WTC11 (cell line): Measurements from ENCODE around the gene ELMOD1. TPM values are rescaled to one million over a fixed set of nuclear protein-coding genes. Genes with fewer than 3 reads are reported as not detected.

Experiments used
- ATAC-seq: fragments of 200-7000 bp; cut with Tn5 transposase; 2 replicates; pipeline ENCODE4 v1.10.0; 2021; ENCODE audit warnings: mild to moderate bottlenecking, moderate library complexity
- CTCF ChIA-PET: fragments of 300-600 bp; sonication (Branson Sonifier 250); formaldehyde crosslinking; loops from one replicate; lab custom pipeline; 2021; ENCODE audit warnings: antibody characterized with exemption; lab: Charles Lee
- POLR2A ChIA-PET: fragments of 350-600 bp; sonication (Branson Sonifier 250); formaldehyde crosslinking; loops from one replicate; lab custom pipeline; 2021; ENCODE audit warnings: antibody characterized with exemption; lab: Charles Lee
- DNase-seq: peaks from one replicate; pipeline ENCODE4 v3.0.0; 2021; ENCODE audit warnings: low spot score
- H3K27ac Mint-ChIP-seq: 2 replicates; pipeline ENCODE4 v1.8.0; 2021; ENCODE audit warnings: mixed read lengths
- H3K27me3 Mint-ChIP-seq: 2 replicates; pipeline ENCODE4 v1.8.0; 2021; ENCODE audit warnings: low read depth, mild to moderate bottlenecking, moderate library complexity, mixed read lengths
- H3K36me3 Mint-ChIP-seq: 2 replicates; pipeline ENCODE4 v1.8.0; 2021; ENCODE audit warnings: mixed read lengths
- H3K4me1 Mint-ChIP-seq: 2 replicates; pipeline ENCODE4 v1.8.0; 2022; ENCODE audit warnings: mixed read lengths
- H3K4me3 Mint-ChIP-seq: 2 replicates; pipeline ENCODE4 v1.8.0; 2021; ENCODE audit warnings: mild to moderate bottlenecking, moderate library complexity, mixed read lengths
- H3K9me3 Mint-ChIP-seq: 2 replicates; pipeline ENCODE4 v1.8.0; 2021; ENCODE audit warnings: mixed read lengths
- ATF2 ChIP-seq: sonication (generic); formaldehyde crosslinking; IDR thresholded peaks from 2 replicates; pipeline ENCODE4 v1.8.1; 2022; ENCODE audit warnings: low read depth, missing genetic modification reagents, borderline replicate concordance
- CDX4 ChIP-seq: fragments of 250-450 bp; sonication (Bioruptor Pico); IDR thresholded peaks from 2 replicates; pipeline ENCODE4 v1.9.0; 2021; ENCODE audit warnings: moderate library complexity, mild to moderate bottlenecking, inconsistent platforms, borderline replicate concordance
- E2F4 ChIP-seq: sonication (generic); formaldehyde crosslinking; IDR thresholded peaks from 2 replicates; pipeline ENCODE4 v1.8.1; 2022; ENCODE audit warnings: low read depth, mild to moderate bottlenecking, moderate library complexity, missing genetic modification reagents, borderline replicate concordance
- ETV6 ChIP-seq: sonication (generic); formaldehyde crosslinking; IDR thresholded peaks from 2 replicates; pipeline ENCODE4 v1.8.1; 2022; ENCODE audit warnings: mild to moderate bottlenecking, missing genetic modification reagents
- JUN ChIP-seq: sonication (generic); formaldehyde crosslinking; IDR thresholded peaks from 2 replicates; pipeline ENCODE4 v1.8.0; 2023; ENCODE audit warnings: mild to moderate bottlenecking, missing genetic modification reagents
- MXD4 ChIP-seq: fragments of 250-450 bp; sonication (Bioruptor Pico); IDR thresholded peaks from 2 replicates; pipeline ENCODE4 v1.8.0; 2021; ENCODE audit warnings: mild to moderate bottlenecking, moderate library complexity, borderline replicate concordance
- NFYB ChIP-seq: sonication (generic); formaldehyde crosslinking; conservative IDR thresholded peaks from 2 replicates; pipeline ENCODE4 v1.8.0; 2022; ENCODE audit warnings: low read depth, missing genetic modification reagents
- SOX15 ChIP-seq: fragments of 250-450 bp; sonication (Bioruptor Pico); IDR thresholded peaks from 2 replicates; pipeline ENCODE4 v1.9.0; 2021; ENCODE audit warnings: mild to moderate bottlenecking
- STAT6 ChIP-seq: sonication (generic); formaldehyde crosslinking; conservative IDR thresholded peaks from 2 replicates; pipeline ENCODE4 v1.8.1; 2023; ENCODE audit warnings: mild to moderate bottlenecking, low read depth, missing genetic modification reagents, moderate library complexity
- ZNF416 ChIP-seq: fragments of 250-450 bp; sonication (Bioruptor Pico); IDR thresholded peaks from 2 replicates; pipeline ENCODE4 v1.9.0; 2021; ENCODE audit warnings: mild to moderate bottlenecking, inconsistent platforms
- ZNF423 ChIP-seq: fragments of 250-450 bp; sonication (Bioruptor Pico); IDR thresholded peaks from 2 replicates; pipeline ENCODE4 v2.1.2; 2022; ENCODE audit warnings: mild to moderate bottlenecking, moderate library complexity
- ZNF512 ChIP-seq: sonication (generic); formaldehyde crosslinking; IDR thresholded peaks from 2 replicates; pipeline ENCODE4 v1.8.1; 2022; ENCODE audit warnings: missing genetic modification reagents, borderline replicate concordance
- ZNF532 ChIP-seq: fragments of 250-450 bp; sonication (Bioruptor Pico); IDR thresholded peaks from 2 replicates; pipeline ENCODE4 v1.9.0; 2021; ENCODE audit warnings: mild to moderate bottlenecking, borderline replicate concordance
- total RNA-seq: library from RNA; stranded (reverse); gene quantifications from 3 replicates; pipeline ENCODE4 v1.2.3, GENCODE V29; 2021

ELMOD1 gene
- total RNA-seq, 1 experiment from 2014 or later = 2.3 TPM

GRCh38 chr11:107669191-107669740 is 78.3 kb downstream of the ELMOD1 start (continued):
- no peak for TF ChIP-seq E2F4 (CRISPR knock-in tag)
- TF ChIP-seq ZNF423 (CRISPR knock-in tag) = no peak
- no peak for TF ChIP-seq JUN
- TF ChIP-seq SOX15 = no peak
- no peak for TF ChIP-seq ZNF532 (CRISPR knock-in tag)
- TF ChIP-seq ZNF512 (CRISPR knock-in tag) = no peak
- TF ChIP-seq MXD4 = no peak
- TF ChIP-seq NFYB (CRISPR knock-in tag) = no peak
- no peak for TF ChIP-seq ZNF416 (CRISPR knock-in tag)
- TF ChIP-seq, all 79 proteins: peak for 0

- TF ChIP-seq ETV6 = 0 out of 2 replicates have a peak, but pooled peaks have one; percentile 17
- TF ChIP-seq E2F4 (CRISPR knock-in tag) = no peak
- TF ChIP-seq CDX4 (CRISPR knock-in tag) = no peak
- no peak for TF ChIP-seq ATF2 (CRISPR knock-in tag)
- no peak for TF ChIP-seq STAT6
- no peaks in the 10 kb centered on the region for H3K36me3 Mint-ChIP-seq
- POLR2A ChIA-PET = no interaction called here
- H3K4me1 Mint-ChIP-seq = peaks cover 23% of the 10 kb centered on the region
- H3K4me3 Mint-ChIP-seq = no peak overlapping the region
- peak; percentile 69 for ATAC-seq
- H3K27ac Mint-ChIP-seq = no peak overlapping the region
- no peaks in the 10 kb centered on the region for H3K9me3 Mint-ChIP-seq
- CTCF ChIA-PET = interaction anchor here (0.6 to 2.0 kb wide), 14 partner anchors 11 to 1652 kb away, joined by 3 to 12 read pairs (median 5); no protein-coding TSS in a partner anchor
- H3K27me3 Mint-ChIP-seq = no peaks in the 10 kb centered on the region; the same call in 1 of the 2 replicates
- DNase-seq = no peak
Observed at GRCh38 chr11:107669893-107670601, 79.1 kb downstream of the ELMOD1 start.
